Hematopoietic multipotent progenitor cell (in vitro differentiated cells): ENCODE results near the gene SLC24A3. TPM values are rescaled to one million over a fixed set of nuclear protein-coding genes. Genes with fewer than 3 reads are reported as not detected.
A peak's percentile ranks its signal among the peaks of the same experiment; 100 is the strongest.

Source experiments
- DNase-seq, 3 donors: peaks; one replicate each; pipeline ENCODE4 v3.0.0-alpha.2; 2011 to 2015; ENCODE audit warnings: low read depth in 2 of 3, low spot score in 2 of 3
- total RNA-seq: library from RNA; depleted of rRNA; stranded (reverse); fragments of >200 nt; gene quantifications from one replicate; pipeline ENCODE4 v1.2.3, GENCODE V29; 2012

The SLC24A3 gene
- total RNA-seq, 1 donor = 1.9 TPM

DNA sequence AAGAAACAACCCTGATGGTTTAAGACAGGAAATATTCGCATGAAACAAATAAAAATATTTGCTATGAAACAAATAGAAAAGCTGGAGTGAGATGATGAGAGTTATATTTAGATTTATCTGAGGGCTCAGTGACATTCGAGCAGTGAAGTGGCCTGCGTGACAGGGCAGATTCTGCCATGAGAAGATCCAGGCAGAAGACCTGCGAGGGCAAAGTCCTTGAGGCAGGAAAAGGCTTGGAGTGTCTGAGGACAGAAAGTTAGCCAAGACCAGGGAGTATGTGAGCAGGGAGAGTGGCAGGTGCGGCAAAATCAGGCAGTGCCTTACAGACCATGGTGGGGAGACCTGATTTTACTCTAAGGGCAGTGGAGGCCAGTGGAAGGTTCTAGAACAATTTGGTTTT is 478.7 kb downstream of the SLC24A3 start:
- no peak for DNase-seq

GRCh38 chr20:19692100-19692499 is 479.7 kb downstream of the SLC24A3 start:
- DNase-seq = no peak

GRCh38 chr20:19692685-19693119 is 480.3 kb downstream of the SLC24A3 start:
- peak; percentile 3 to 56 (median 35) for DNase-seq

GRCh38 chr20:19693508-19693907 is 481.1 kb downstream of the SLC24A3 start:
- DNase-seq = no peak

DNA sequence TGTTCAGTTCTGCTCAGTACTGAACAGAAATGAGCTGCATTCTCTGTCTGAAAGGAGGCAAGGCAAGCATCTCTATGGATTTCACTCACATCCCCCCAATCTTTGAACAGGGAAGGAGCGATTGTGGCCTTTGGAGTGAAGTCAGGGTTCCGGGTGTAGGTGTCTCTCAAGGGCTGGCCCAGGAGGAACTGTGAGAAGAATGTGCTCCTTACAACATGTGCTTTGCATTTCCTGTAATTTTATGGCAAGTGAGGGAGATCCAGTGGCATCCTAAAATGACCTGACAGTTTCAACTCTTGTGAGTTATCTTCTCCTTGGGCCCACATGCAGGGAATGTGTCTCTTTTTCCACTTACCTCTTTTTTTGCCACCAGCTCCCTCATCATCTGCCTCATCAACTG is 482.6 kb downstream of the SLC24A3 start:
- no peak for DNase-seq

GRCh38 chr20:19696620-19697019 is 484.2 kb downstream of the SLC24A3 start:
- DNase-seq = no peak

GRCh38 chr20:19697415-19697814 is 485.0 kb downstream of the SLC24A3 start:
- DNase-seq = no peak

DNA sequence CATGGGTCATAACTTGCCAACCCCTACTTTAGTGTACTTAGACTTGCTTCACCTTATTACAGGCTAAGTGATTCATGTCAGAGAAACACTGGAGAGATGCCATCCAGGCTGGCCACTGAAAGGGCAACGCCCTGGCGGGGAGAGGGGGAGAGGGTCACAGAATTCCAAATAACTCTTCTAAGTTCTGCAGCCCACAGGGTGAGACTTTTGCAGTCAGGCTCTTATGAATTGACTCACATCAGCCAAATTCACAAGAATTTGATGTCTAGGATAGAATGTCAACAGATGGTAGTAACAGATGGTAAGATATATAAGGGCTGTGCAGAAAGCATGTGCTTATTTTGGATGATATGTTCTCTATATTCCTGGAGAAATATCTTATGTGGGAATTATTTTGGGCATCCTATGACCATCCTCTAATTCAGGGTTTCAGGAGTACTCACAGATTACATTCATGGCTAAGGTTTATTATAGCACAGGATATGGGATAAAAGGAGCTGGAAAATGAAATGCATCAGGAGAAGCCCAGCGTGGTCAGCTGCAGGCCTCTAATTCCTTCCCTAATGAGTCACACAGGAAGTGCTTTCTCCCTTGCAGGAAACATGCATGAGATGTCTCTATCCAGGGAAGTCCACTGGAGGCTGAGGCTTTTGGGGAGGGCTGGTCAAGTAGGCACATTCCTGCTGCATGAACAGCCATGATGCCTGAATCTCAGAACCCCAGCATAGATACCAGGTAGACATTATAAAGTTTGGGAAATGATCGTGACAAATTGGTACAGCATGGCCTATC is 486.9 kb downstream of the SLC24A3 start:
- no peak for DNase-seq

DNA sequence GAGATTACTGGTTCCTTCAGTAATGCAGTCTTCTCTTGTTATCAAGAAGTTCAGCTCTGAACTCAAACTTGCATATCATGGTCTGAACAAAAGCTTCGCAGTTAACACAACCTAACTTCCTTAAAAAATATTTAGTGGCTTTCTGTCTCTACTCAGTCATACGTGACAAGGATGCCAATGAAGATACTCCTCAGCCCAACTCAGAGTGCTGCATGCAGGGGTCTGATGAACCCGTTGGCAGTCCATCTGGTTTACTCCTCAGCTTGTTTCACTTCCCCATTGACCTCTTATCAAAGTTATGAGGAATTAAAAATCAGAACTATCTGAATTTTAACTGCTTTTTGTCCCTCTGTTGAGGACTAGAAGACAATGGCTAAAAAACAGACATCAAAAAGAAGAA is 489.0 kb downstream of the SLC24A3 start:
- DNase-seq = peak in 1 of 3 donors; percentile 17

DNA sequence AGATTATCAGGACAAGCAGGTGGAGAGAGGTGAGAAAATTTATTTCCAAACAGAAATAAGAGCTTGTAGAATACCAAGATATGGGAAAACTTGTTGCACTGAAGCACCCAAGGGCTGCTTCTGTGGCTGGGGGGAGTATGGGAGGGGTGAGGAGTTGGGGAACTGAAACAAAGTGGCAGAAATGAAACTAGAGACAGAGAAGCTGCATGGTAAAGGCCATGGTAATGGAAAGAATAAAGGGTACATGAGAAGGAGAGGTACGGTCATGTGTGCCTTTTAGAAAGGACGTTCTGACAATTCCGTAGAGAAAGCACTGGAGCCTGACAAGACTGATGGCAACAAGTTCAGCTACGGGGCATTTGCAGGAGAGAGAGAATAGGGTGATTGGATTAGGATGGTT is 494.0 kb downstream of the SLC24A3 start:
- no peak for DNase-seq

GRCh38 chr20:19709635-19710335 is 497.3 kb downstream of the SLC24A3 start:
- no peak for DNase-seq

GRCh38 chr20:19710336-19711120 is 498.1 kb downstream of the SLC24A3 start:
- no peak for DNase-seq

DNA sequence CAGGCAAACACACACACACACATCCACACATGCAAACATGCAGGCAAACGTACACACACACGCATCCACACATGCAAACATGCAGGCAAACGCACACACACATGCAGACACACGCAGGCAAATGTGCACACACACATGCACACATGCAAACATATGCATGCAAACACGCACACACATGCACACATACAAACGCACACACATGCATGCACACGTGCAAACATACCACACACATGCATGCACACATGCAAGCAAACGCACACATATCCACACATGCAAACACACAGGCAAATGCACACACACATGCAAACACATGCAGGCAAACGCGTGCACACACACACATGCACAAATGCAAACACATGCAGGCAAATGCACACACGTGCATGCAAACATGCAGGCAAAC is 498.7 kb downstream of the SLC24A3 start:
- no peak for DNase-seq

GRCh38 chr20:19712721-19713260 is 500.3 kb downstream of the SLC24A3 start:
- no peak for DNase-seq

GRCh38 chr20:19713822-19714578 is 501.6 kb downstream of the SLC24A3 start:
- no peak for DNase-seq

DNA sequence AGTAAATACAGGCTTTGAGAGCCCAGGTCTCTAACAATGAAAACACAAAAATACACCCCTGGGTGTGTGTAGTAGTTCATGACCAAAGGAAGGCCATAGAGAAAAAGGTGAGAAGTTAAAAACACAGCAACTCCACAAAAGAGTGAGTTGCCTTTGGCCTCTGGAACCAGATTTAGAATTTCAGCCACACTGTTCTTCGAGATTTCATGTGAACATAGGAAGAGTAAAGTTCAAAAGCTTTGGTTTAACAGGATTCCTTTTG is 502.1 kb downstream of the SLC24A3 start:
- DNase-seq = no peak

DNA sequence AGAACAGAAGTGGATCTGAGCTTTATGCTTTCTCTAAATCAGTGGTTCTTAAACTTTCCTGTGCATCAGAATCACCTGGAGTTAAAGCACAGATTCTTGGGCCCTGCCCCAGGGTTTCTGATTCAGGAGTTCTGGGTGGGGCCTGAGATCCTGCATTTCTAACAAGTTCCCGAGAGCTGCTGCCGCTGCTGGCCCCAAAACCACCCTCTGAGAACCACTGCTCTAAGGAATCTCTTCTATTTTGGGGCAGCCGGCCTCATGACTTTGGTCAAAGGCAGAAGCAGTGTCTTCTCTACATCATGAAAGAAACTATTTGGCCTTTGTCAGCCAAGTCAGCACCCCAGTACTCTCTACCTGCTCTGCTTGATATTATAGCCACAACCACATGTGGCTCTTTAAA is 503.5 kb downstream of the SLC24A3 start:
- no peak for DNase-seq

GRCh38 chr20:19718880-19719279 is 506.4 kb downstream of the SLC24A3 start:
- no peak for DNase-seq

DNA sequence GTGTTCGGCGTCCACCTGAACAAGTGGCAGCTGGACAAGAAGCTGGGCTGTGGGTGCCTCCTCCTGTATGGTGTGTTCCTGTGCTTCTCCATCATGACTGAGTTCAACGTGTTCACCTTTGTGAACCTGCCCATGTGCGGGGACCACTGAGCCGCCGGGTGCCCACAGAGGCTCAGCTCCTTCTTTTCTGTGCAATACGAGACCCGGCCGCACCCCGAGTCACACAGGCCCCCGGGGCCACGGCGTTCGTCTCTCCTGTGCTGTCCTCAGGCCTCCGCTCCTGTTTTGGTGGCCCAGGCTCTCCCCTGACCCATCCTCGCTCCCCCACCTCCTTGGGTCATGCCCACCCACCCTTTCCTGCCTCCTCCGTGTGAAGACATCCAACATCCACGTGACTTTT is 508.5 kb downstream of the SLC24A3 start:
- no peak for DNase-seq

DNA sequence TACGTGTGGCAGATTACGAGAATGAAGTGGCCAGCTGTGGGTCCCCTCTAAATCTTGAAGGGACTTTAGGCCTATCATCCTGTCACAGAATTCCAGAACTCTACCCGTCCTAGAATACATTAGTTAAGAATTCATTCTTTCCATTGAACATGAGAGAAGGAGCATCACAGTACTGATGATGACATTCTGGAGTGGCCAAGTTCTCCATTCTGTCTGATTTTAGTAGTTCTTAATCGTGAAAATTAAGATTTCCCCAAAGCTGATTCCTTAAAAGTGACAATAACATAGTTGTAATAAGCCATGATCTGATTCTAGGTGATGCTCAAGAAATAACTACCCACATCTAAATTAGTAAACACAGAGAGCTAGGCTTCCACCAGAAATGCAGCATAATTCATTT is 510.6 kb downstream of the SLC24A3 start:
- no peak for DNase-seq
